ENCODE measurements around the gene NOL4.

DNA sequence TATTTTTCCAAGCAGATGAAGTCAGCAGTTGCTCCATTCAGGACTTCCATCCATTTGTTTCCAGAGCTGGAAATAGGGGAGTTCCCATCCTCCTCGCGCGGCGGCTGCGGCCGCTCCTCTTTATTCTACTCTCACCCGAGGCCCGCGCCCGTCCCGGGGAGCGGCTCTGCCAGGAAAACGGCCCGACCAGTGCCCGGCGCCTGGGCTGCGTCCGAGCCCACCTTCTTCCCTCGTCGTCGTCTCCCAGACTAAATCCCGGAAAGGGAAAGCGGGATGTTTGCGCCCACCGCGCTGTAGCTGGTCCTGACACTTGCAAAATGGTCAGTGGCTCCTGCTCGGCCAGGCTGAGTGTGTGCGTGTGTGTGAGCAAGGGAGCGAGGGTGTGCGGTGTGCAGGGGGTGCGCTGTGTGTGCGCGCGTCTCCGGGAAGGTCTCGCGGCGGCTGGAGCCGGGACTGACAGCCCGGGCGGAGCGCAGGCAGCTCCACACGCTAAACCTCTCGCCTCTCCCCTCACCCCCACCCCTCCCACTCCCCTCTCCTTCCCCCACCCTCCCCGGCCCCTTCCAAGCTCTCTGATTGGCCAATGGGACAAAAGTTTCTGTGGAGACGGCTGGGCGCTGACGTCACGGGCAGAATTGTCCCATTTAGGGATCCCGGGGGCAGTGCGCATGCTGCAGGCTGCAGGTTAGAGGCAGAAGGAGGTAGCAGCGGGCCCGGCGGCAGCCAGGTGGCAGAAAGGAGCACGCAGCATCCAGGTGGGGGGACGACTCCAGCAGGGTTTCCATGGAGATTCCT is at the start of gene NOL4:
- TF ChIP-seq ZNF274 (IDR thresholded peaks at IDR 0.05; ENCODE audit: low read depth, low read length) (no peak), SUZ12 (IDR thresholded peaks at IDR 0.05; ENCODE audit: extremely low read depth, insufficient read depth, insufficient read length) (peak; percentile 45), YY1 (IDR thresholded peaks at IDR 0.05; ENCODE audit: insufficient read depth, insufficient read length) (no peak)
